ENCODE results near the gene ASIC1. TPM values are rescaled to one million over a fixed set of nuclear protein-coding genes. Genes with fewer than 3 reads are reported as not detected.
"Not testable (repeated sequence)": the region's sequence is repeated elsewhere in the genome, so short reads cannot be mapped to it uniquely, and the experiment has no call there.

The ASIC1 gene
- polyA plus RNA-seq, 1 donor: 9.1 TPM

- DNase-seq (ENCODE audit: low read depth): not testable (repeated sequence)
Measured at GRCh38 chr12:50084409-50084774, 27.0 kb downstream of the ASIC1 start.

- DNase-seq (ENCODE audit: low read depth): peak; percentile 88
Measured at GRCh38 chr12:50084775-50085614, 27.6 kb downstream of the ASIC1 start, which contains the start of gene SMARCD1. Gene SMARCD1, plus strand, starts transcription at chr12:50085342. Its CDS starts 28 bp downstream, at chr12:50085370.

- DNase-seq (ENCODE audit: low read depth): no peak
Measured at GRCh38 chr12:50085615-50086072, 28.2 kb downstream of the ASIC1 start.

- no peak for DNase-seq (ENCODE audit: low read depth)
Measured at GRCh38 chr12:50086148-50086547, 28.8 kb downstream of the ASIC1 start.

- no peak for DNase-seq (ENCODE audit: low read depth)
Measured at GRCh38 chr12:50087151-50087550, 29.8 kb downstream of the ASIC1 start.

GRCh38 chr12:50087995-50088394 lies 30.6 kb downstream of the ASIC1 start:
- no peak for DNase-seq (ENCODE audit: low read depth)

GRCh38 chr12:50088577-50089335 lies 31.4 kb downstream of the ASIC1 start:
- no peak for DNase-seq (ENCODE audit: low read depth)

GRCh38 chr12:50089730-50090129 lies 32.3 kb downstream of the ASIC1 start:
- DNase-seq (ENCODE audit: low read depth): no peak

GRCh38 chr12:50090391-50090790 lies 33.0 kb downstream of the ASIC1 start:
- no peak for DNase-seq (ENCODE audit: low read depth)

- no peak for DNase-seq (ENCODE audit: low read depth)
Measured at GRCh38 chr12:50097952-50098351, 40.6 kb downstream of the ASIC1 start.

- DNase-seq (ENCODE audit: low read depth): no peak
Measured at GRCh38 chr12:50099302-50100008, 42.1 kb downstream of the ASIC1 start.

- no peak for DNase-seq (ENCODE audit: low read depth)
Measured at GRCh38 chr12:50100561-50100960, 43.2 kb downstream of the ASIC1 start.

- no peak for DNase-seq (ENCODE audit: low read depth)
Measured at GRCh38 chr12:50101663-50102062, 44.3 kb downstream of the ASIC1 start.

- DNase-seq (ENCODE audit: low read depth): no peak
Measured at GRCh38 chr12:50102131-50102531, 44.7 kb downstream of the ASIC1 start.

GRCh38 chr12:50102646-50103309 lies 45.4 kb downstream of the ASIC1 start:
- no peak for DNase-seq (ENCODE audit: low read depth)

- no peak for DNase-seq (ENCODE audit: low read depth)
Measured at GRCh38 chr12:50103351-50103750, 46.0 kb downstream of the ASIC1 start.

- DNase-seq (ENCODE audit: low read depth): no peak
Measured at GRCh38 chr12:50103767-50104321, 46.4 kb downstream of the ASIC1 start, which contains the start of gene GPD1. Gene GPD1, plus strand, starts transcription at chr12:50104008. Its CDS starts 43 bp downstream, at chr12:50104051.

GRCh38 chr12:50104417-50105366 lies 47.3 kb downstream of the ASIC1 start:
- no peak for DNase-seq (ENCODE audit: low read depth)

GRCh38 chr12:50105913-50106450 lies 48.6 kb downstream of the ASIC1 start:
- DNase-seq (ENCODE audit: low read depth): no peak

- no peak for DNase-seq (ENCODE audit: low read depth)
Measured at GRCh38 chr12:50106907-50107306, 49.5 kb downstream of the ASIC1 start.

Measured in forelimb muscle (tissue), 1 donor.